Endometrium (tissue), 2 donors: ENCODE data around the gene FASN.
"Not testable (repeated sequence)": the region's sequence is repeated elsewhere in the genome, so short reads cannot be mapped to it uniquely, and the experiment has no call there.

Source experiments
- FAIRE-seq: peaks from 2 replicates; lab custom pipeline; 2012; peaks lifted over from hg19 to GRCh38; lab: Jason Lieb, UNC
- donor health status: control.
- donor health status: control.

FASN gene

DNA sequence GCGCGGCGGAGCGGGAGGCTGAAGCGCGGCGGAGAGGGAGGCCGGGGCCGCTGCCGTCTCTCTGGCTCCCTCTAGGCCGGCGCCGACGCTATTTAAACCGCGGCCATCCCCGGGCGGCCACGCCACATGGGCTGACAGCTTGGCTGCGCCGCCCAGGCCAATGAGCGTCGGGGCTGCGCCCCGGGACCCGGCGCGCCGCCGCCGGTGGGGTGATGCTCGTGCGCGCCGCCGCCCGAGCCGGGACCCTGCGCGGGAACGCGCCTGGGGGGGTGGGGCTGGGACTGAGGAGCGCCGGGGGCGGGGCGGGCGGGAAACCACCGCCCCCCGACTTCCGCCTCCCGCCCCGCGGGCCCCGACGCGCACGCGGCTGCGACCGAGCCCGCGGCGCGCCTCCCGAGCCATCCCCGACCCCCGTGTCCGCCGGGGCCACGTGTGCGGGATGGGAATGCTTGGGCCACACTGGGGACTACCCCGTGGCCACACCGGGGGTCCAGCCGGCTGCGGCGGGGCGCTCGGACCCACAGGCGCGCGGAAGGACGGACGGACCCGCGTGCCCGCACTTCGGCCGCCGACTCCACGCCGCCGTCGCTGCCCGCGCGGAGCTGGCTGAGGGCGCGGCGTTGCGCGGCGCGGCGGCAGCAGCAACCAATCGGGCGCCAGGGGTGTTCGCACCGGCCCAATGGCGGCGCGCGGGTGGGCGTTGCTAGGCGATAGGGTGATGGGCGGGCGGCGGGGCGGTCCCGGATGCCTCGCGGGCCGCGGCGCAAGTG is at the start of gene FASN:
FASN (minus strand) TSS at position 68 of the 770 bp plus-strand sequence. CDS start 1,791 bp downstream, outside the sequence.
- FAIRE-seq = no peak

DNA sequence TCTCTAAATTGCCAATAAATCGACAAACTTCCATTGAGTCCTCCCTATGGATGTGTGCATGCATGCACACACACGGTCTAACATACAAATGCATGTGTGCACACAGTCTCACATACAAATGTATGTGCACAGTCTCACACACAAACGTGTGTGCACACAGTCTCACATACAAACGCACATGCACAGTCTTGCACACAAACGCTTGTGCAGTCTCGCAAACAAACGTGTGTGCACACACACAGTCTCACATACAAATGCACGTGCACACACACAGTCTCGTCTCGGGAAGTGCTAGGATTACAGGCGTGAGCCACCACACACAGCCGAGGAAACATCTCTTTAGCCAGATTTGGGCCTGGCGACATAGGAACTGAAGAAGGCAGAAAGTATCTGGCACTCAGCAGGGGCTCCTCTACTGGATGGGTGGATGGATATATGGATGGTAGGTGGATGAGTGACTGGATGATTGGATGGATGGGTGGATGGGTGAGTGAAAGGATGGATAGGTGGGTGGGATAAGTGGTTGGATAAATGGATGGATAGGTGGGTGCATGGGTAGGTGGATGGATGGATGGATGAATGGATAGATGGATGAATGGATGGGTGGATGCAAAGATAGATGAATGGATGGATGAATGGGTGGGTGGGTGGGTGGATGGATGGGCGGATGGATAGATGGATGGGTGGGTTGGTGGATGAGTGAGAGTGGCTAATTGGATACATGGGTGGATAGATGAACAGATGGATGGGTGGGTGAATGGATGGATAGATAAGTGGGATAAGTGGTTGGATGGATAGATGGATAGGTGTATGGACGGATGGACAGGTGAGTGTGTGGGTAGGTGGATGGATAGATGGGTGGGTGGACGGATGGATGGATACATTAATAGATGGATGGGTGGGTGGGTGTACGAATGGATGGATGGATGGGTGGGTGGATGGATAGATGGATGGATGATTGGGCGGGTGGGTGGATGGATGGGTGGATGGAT is 48.9 kb upstream of the FASN start:
- no peak for FAIRE-seq

GRCh38 chr17:82145550-82146155 is 47.6 kb upstream of the FASN start:
- FAIRE-seq = no peak

- peak; percentile 12 for FAIRE-seq
Observed at GRCh38 chr17:82143333-82143732, 45.3 kb upstream of the FASN start.

- not testable (repeated sequence) for FAIRE-seq
Observed at GRCh38 chr17:82139961-82140360, 41.9 kb upstream of the FASN start.

DNA sequence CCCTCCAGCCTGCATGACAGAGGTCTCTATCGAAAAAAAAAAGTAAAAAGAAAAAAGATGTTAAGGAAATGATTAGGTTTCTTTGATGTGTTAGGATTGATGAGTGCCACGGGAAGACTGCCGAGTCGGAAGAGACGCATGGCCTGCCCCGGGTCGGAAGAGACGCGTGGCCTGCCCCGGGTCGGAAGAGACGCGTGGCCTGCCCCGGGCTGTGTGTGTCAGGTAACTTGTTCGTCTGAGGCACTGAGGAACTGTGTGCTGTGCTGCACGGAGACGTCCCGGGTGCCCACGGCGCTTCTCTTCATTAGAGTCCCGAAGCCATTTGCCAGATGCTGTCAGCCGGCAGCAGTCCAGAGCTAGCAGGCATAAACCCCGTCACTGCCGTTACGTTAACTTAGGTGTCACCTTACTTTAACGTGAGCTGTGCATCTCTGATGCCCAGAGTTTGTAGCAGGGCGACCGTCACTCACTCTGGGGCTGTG is 40.5 kb upstream of the FASN start:
- FAIRE-seq = no peak

- FAIRE-seq = no peak
Observed at GRCh38 chr17:82134101-82134500, 36.1 kb upstream of the FASN start.

GRCh38 chr17:82133166-82133953 is 35.3 kb upstream of the FASN start:
- not testable (repeated sequence) for FAIRE-seq

GRCh38 chr17:82129095-82129494 is 31.1 kb upstream of the FASN start:
- no peak for FAIRE-seq

GRCh38 chr17:82128287-82128686 is 30.3 kb upstream of the FASN start:
- no peak for FAIRE-seq

GRCh38 chr17:82127704-82128103 is 29.7 kb upstream of the FASN start:
- no peak for FAIRE-seq

- no peak for FAIRE-seq
Observed at GRCh38 chr17:82127315-82127595, 29.2 kb upstream of the FASN start.

DNA sequence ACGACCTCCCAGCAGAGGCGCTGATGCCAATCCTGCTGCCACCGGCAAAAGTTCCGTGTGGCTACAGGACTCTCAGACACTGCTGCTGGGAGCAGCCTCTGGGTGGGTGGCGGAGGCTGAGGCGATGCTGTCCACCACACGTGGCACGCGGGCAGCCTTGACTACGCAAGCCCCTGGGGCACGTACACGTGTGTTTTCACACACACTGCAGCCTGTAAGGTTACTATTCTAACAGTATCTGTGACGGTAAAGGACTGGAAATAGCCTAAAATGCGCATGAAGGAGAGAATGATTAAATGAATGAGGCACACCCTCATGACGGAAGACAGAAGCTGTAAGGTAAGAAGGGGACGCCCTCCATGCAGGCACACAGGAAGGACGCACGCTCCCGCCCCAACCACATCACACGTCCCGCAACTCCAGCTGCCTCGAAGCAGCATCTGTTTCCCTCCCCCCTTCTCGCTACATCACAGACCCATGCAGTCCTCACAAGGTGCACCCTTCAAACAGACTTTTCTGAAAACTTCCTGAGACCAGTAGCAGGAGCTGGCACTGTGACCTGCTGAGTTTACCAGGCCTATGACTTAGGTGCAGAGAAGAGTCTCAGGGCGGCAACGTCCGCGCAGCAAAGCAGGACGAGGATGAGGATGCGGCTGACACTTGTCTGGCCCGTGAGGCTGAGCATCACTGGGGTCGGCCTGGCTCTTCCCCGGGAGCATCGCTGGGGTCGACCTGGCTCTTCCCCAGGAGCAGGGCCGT is 28.7 kb upstream of the FASN start:
- no peak for FAIRE-seq

DNA sequence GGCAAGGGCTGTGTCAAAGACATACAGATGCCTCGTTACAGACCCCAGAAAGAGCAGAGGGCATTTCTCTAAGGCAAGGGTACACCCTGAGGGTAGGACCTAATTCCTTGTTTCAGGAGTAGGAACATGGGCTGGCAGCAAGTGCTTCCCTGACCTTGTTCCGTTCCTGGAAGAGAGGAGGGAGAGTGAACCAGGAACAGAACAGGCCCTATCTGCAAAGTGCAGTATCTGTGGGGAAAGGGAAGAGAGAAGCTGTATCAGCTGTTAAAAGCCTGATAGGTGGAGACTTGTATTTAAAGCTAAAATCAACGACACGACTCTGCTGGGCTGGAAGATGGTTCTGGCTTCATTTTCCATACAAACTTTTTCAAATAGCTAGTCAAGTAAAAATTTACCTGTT is 26.1 kb upstream of the FASN start:
- FAIRE-seq = no peak

GRCh38 chr17:82121660-82122629 is 23.9 kb upstream of the FASN start:
- no peak for FAIRE-seq

DNA sequence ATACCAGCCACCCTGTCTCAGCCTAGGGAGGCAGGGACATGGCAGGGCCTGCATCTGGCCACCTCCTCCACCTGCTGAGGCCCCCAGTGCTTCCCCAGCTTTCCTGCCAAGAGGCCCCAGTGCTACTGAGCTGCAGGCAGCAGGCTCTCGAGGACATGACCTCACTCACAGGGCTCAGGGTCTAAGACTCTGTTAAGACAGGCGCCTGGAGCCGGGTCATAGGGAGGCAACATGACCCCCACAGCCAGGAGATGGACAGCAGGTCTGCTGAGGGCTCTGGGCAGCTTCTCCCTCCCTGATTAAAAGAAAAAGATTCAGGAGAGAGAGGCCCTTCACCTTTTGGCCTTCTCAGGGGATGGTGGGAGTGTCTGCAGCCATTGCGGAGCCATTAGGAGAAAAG is 23.2 kb upstream of the FASN start:
- FAIRE-seq = no peak

DNA sequence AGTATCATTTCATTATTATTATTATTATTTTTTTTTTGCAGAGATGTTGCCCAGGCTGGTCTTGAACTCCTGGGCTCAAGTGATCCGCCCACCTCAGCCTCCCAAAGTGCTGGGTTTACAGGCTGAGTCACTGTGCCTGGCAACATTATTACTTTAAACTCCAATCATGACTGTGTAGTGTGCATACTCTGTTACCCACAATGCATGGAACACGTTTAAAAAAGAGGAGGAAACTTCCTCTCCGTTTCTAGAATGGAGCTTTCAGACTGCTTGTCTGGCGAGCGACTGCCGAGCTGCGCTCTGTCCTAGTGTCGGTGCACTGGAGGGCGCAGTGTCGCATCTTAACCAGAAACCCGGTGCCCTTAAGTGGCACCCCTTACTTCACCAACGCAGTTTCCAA is 22.1 kb upstream of the FASN start:
- FAIRE-seq = no peak

- no peak for FAIRE-seq
Observed at GRCh38 chr17:82118815-82119380, 20.9 kb upstream of the FASN start.

- no peak for FAIRE-seq
Observed at GRCh38 chr17:82118168-82118814, 20.3 kb upstream of the FASN start.
